Renal pelvis (tissue), 3 donors: Measurements from ENCODE around the gene VIM. TPM values are rescaled to one million over a fixed set of nuclear protein-coding genes. Genes with fewer than 3 reads are reported as not detected.

Source experiments
- polyA plus RNA-seq, 3 donors: library from polyadenylated mRNA; unstranded; fragments of 120-200 nt; gene quantifications; one replicate each; pipeline ENCODE4 v1.2.1, GENCODE V29; 2013; ENCODE audit not compliant: insufficient read length in 3 of 3

The VIM gene
- polyA plus RNA-seq, 3 donors: 1,123 to 1,535 (median 1,312) TPM

Other genes starting within 250 kb of the VIM start
- 100 to 1,000 TPM; 170 to 263 (median 254) TPM for gene CUBN, start 98.4 kb upstream of the VIM start, polyA plus RNA-seq
- 10 to 100 TPM in 2 of 3 donors, 1 to 10 TPM in 1; 9.0 to 12.9 (median 10.9) TPM for gene TRDMT1, start 26.6 kb upstream of the VIM start, polyA plus RNA-seq
- 1 to 10 TPM; 1.2 to 1.5 (median 1.2) TPM for gene ST8SIA6, start 226.4 kb downstream of the VIM start, polyA plus RNA-seq